Measurements from ENCODE around the gene SPOCD1.

- no peak for TF ChIP-seq POLR2A (IDR thresholded peaks at IDR 0.05; ENCODE audit: low read depth, low read length)
- no peak for TF ChIP-seq USF2 (IDR thresholded peaks at IDR 0.05; ENCODE audit: low read depth, low read length)
- TF ChIP-seq CTCF (conservative IDR thresholded peaks at IDR 0.05; ENCODE audit: low read depth, low read length), result no peak
- no peak for TF ChIP-seq RCOR1 (IDR thresholded peaks at IDR 0.05; ENCODE audit: insufficient replicate concordance, low read length)
Measured at GRCh38 chr1:31818206-31818605, 2.4 kb upstream of the SPOCD1 start.
